Neural cell (in vitro differentiated cells): ENCODE results near the gene SLC8A1. TPM values are rescaled to one million over a fixed set of nuclear protein-coding genes. Genes with fewer than 3 reads are reported as not detected.

Experiments
- H2AFZ ChIP-seq: fragments of 200-600, 300-800 bp; sonication (generic), shearing (Covaris generic); 2 replicates; pipeline ENCODE4 v1.6.0; 2014; ENCODE audit warnings: low read depth, mild to moderate bottlenecking, antibody characterized with exemption, low read length, moderate library complexity
- H3F3A ChIP-seq: fragments of 200-600 bp; shearing (Covaris generic); 2 replicates; pipeline ENCODE4 v1.6.1; 2016; ENCODE audit warnings: mild to moderate bottlenecking, moderate library complexity, mixed read lengths, antibody characterized with exemption, low read length; ENCODE audit not compliant: insufficient read depth, poor library complexity, severe bottlenecking
- H3K27ac ChIP-seq: fragments of 200-600, 300-800 bp; sonication (generic), shearing (Covaris generic); 2 replicates; pipeline ENCODE4 v1.5.1; 2014; ENCODE audit warnings: mild to moderate bottlenecking, low read length, moderate library complexity
- H3K27me3 ChIP-seq: fragments of 300-800, 200-600 bp; sonication (generic), shearing (Covaris generic); 2 replicates; pipeline ENCODE4 v1.6.0; 2014; ENCODE audit warnings: mild to moderate bottlenecking, low read depth, low read length, moderate library complexity; ENCODE audit not compliant: insufficient read depth
- H3K36me3 ChIP-seq: fragments of 300-800, 200-600 bp; sonication (generic), shearing (Covaris generic); 2 replicates; pipeline ENCODE4 v1.5.1; 2014; ENCODE audit warnings: mild to moderate bottlenecking, antibody characterized with exemption, low read length, moderate library complexity; ENCODE audit not compliant: insufficient read depth
- H3K4me2 ChIP-seq: fragments of 300-800, 200-600 bp; sonication (generic), shearing (Covaris generic); 2 replicates; pipeline ENCODE4 v1.6.0; 2014; ENCODE audit warnings: mild to moderate bottlenecking, low read length
- H3K4me3 ChIP-seq: fragments of 300-800, 200-600 bp; sonication (generic), shearing (Covaris generic); 2 replicates; pipeline ENCODE4 v1.5.1; 2014; ENCODE audit warnings: mild to moderate bottlenecking, low read length, moderate library complexity
- H3K79me2 ChIP-seq: fragments of 200-600 bp; shearing (Covaris generic); replicated peaks from 2 replicates; pipeline ENCODE4 v1.6.0; 2014; ENCODE audit warnings: mild to moderate bottlenecking, low read length, moderate library complexity; ENCODE audit not compliant: insufficient read depth
- H3K9ac ChIP-seq: fragments of 300-800, 200-600 bp; sonication (generic), shearing (Covaris generic); 2 replicates; pipeline ENCODE4 v1.6.1; 2016; ENCODE audit warnings: mild to moderate bottlenecking, low read length, mixed read lengths
- H3K9me2 ChIP-seq: fragments of 200-600 bp; shearing (Covaris generic); 2 replicates; pipeline ENCODE4 v1.6.1; 2016; ENCODE audit warnings: mild to moderate bottlenecking, low read length, mixed read lengths; ENCODE audit not compliant: insufficient read depth
- H3K9me3 ChIP-seq: fragments of 200-600, 300-800 bp; sonication (generic), shearing (Covaris generic); 2 replicates; pipeline ENCODE4 v1.6.1; 2016; ENCODE audit warnings: mild to moderate bottlenecking, mixed run types, low read length, moderate library complexity, mixed read lengths
- H4K20me1 ChIP-seq: fragments of 200-600 bp; shearing (Covaris generic); 2 replicates; pipeline ENCODE4 v1.6.1; 2016; ENCODE audit warnings: mild to moderate bottlenecking, mixed run types; ENCODE audit not compliant: insufficient read depth
- CTCF ChIP-seq: fragments of 450-650 bp; IDR thresholded peaks from 2 replicates; pipeline ENCODE4 v1.5.1; 2014; ENCODE audit warnings: antibody characterized with exemption, mild to moderate bottlenecking, moderate library complexity; ENCODE audit not compliant: poor library complexity, severe bottlenecking
- EP300 ChIP-seq: fragments of 450-650 bp; conservative IDR thresholded peaks from 2 replicates; pipeline ENCODE4 v1.6.1; 2014; ENCODE audit warnings: antibody characterized with exemption, mild to moderate bottlenecking, moderate library complexity; ENCODE audit not compliant: poor library complexity, severe bottlenecking
- EZH2 ChIP-seq: fragments of 200-600, 300-800 bp; shearing (Covaris generic), sonication (generic); IDR thresholded peaks from 2 replicates; pipeline ENCODE4 v1.6.1; 2014; ENCODE audit warnings: antibody characterized with exemption, low read length, borderline replicate concordance, mild to moderate bottlenecking; ENCODE audit not compliant: insufficient read depth, poor library complexity, severe bottlenecking
- MXI1 ChIP-seq: fragments of 450-650 bp; conservative IDR thresholded peaks from 2 replicates; pipeline ENCODE4 v1.6.1; 2014; ENCODE audit warnings: antibody characterized with exemption, mild to moderate bottlenecking; ENCODE audit not compliant: poor library complexity, severe bottlenecking
- POLR2AphosphoS5 ChIP-seq: IDR thresholded peaks from 2 replicates; pipeline ENCODE4 v1.6.1; 2012
- RAD21 ChIP-seq: fragments of 450-650 bp; conservative IDR thresholded peaks from 2 replicates; pipeline ENCODE4 v1.6.1; 2014; ENCODE audit warnings: antibody characterized with exemption, mild to moderate bottlenecking, moderate library complexity
- REST ChIP-seq: IDR thresholded peaks from 2 replicates; pipeline ENCODE4 v1.6.1; 2012; ENCODE audit warnings: borderline replicate concordance
- SMC3 ChIP-seq: fragments of 450-650 bp; conservative IDR thresholded peaks from 2 replicates; pipeline ENCODE4 v1.6.1; 2014; ENCODE audit warnings: antibody characterized with exemption, mild to moderate bottlenecking, moderate library complexity; ENCODE audit not compliant: poor library complexity
- TAF1 ChIP-seq: IDR thresholded peaks from 2 replicates; pipeline ENCODE4 v1.6.1; 2012; ENCODE audit warnings: low read depth
- polyA plus RNA-seq: library from polyadenylated mRNA; depleted of rRNA; stranded (reverse); fragments of >200 nt; gene quantifications from 2 replicates; pipeline ENCODE4 v1.2.3, GENCODE V29; 2014

Gene SLC8A1
- polyA plus RNA-seq, 1 donor from 2014 or later = 18.7 TPM

GRCh38 chr2:40279001-40279400, 172.9 kb downstream of the SLC8A1 start:
- H3K4me2 ChIP-seq = no peak overlapping the region
- H3K27me3 ChIP-seq = no peaks in the 10 kb centered on the region
- TF ChIP-seq EZH2 = no peak
- peak; percentile 38 for TF ChIP-seq POLR2AphosphoS5
- TF ChIP-seq SMC3 = no peak
- no peaks in the 10 kb centered on the region for H3K9me3 ChIP-seq
- H3F3A ChIP-seq = no peaks in the 10 kb centered on the region
- no peak overlapping the region for H3K4me3 ChIP-seq
- H3K9ac ChIP-seq = no peak overlapping the region
- H3K36me3 ChIP-seq = no peaks in the 10 kb centered on the region
- H3K9me2 ChIP-seq = no peaks in the 10 kb centered on the region
- H3K79me2 ChIP-seq = no peaks in the 10 kb centered on the region
- no peak overlapping the region for H2AFZ ChIP-seq
- no peak overlapping the region for H3K27ac ChIP-seq
- no peaks in the 10 kb centered on the region for H4K20me1 ChIP-seq

GRCh38 chr2:40276076-40276475, 175.8 kb downstream of the SLC8A1 start:
- no peak overlapping the region for H3K4me2 ChIP-seq
- H4K20me1 ChIP-seq = no peaks in the 10 kb centered on the region
- H3F3A ChIP-seq = no peaks in the 10 kb centered on the region
- H3K36me3 ChIP-seq = no peaks in the 10 kb centered on the region
- H3K27ac ChIP-seq = no peak overlapping the region
- no peak overlapping the region for H3K9ac ChIP-seq
- H3K9me2 ChIP-seq = no peaks in the 10 kb centered on the region
- TF ChIP-seq MXI1 = no peak
- TF ChIP-seq EZH2 = no peak
- TF ChIP-seq TAF1 = no peak
- TF ChIP-seq SMC3 = no peak
- TF ChIP-seq EP300 = no peak
- no peak for TF ChIP-seq REST
- TF ChIP-seq POLR2AphosphoS5 = no peak
- TF ChIP-seq RAD21 = no peak
- no peak for TF ChIP-seq CTCF
- no peaks in the 10 kb centered on the region for H3K79me2 ChIP-seq
- H3K4me3 ChIP-seq = no peak overlapping the region
- no peak overlapping the region for H2AFZ ChIP-seq
- no peaks in the 10 kb centered on the region for H3K9me3 ChIP-seq
- no peaks in the 10 kb centered on the region for H3K27me3 ChIP-seq

GRCh38 chr2:40274270-40274669, 177.6 kb downstream of the SLC8A1 start:
- TF ChIP-seq POLR2AphosphoS5 = no peak
- no peak for TF ChIP-seq CTCF
- no peak for TF ChIP-seq REST
- TF ChIP-seq EP300 = no peak
- TF ChIP-seq SMC3 = no peak
- no peak for TF ChIP-seq MXI1
- Histone ChIP-seq H3K9me3 (no peaks in the 10 kb centered on the region), H3K9me2 (no peaks in the 10 kb centered on the region), H3K4me3 (no peak overlapping the region), H3K9ac (no peak overlapping the region), H3K36me3 (no peaks in the 10 kb centered on the region), H3K4me2 (no peak overlapping the region), H3F3A (no peaks in the 10 kb centered on the region), H3K79me2 (no peaks in the 10 kb centered on the region), H2AFZ (no peak overlapping the region), H3K27ac (no peak overlapping the region), H3K27me3 (no peaks in the 10 kb centered on the region), H4K20me1 (no peaks in the 10 kb centered on the region)
